IMR-90 (cell line): ENCODE data around the gene ALOXE3.

ENCODE experiments used
- CEBPB ChIP-seq: IDR thresholded peaks from 2 replicates; pipeline ENCODE4 v1.6.1; 2012; ENCODE audit warnings: low read depth, low read length, improper control_type of control experiment
- CHD1 ChIP-seq: IDR thresholded peaks from 2 replicates; pipeline ENCODE4 v1.6.1; 2012; ENCODE audit warnings: low read depth, low read length, improper control_type of control experiment
- CTCF ChIP-seq: conservative IDR thresholded peaks from 2 replicates; pipeline ENCODE4 v1.5.1; 2012; ENCODE audit warnings: mild to moderate bottlenecking, low read depth, low read length, improper control_type of control experiment
- MAFK ChIP-seq: IDR thresholded peaks from 2 replicates; pipeline ENCODE4 v1.6.1; 2012; ENCODE audit warnings: low read depth, low read length, improper control_type of control experiment
- MAZ ChIP-seq: IDR thresholded peaks from 2 replicates; pipeline ENCODE4 v1.6.1; 2012; ENCODE audit warnings: low read depth, mild to moderate bottlenecking, low read length, improper control_type of control experiment, moderate library complexity, borderline replicate concordance
- POLR2A ChIP-seq: IDR thresholded peaks from 2 replicates; pipeline ENCODE4 v1.6.1; 2012; ENCODE audit warnings: mild to moderate bottlenecking, low read depth, low read length
- RAD21 ChIP-seq: IDR thresholded peaks from 2 replicates; pipeline ENCODE4 v1.6.1; 2012; ENCODE audit warnings: low read length, improper control_type of control experiment
- RCOR1 ChIP-seq: IDR thresholded peaks from 2 replicates; pipeline ENCODE4 v1.6.1; 2012; ENCODE audit warnings: mild to moderate bottlenecking, low read length, improper control_type of control experiment; ENCODE audit not compliant: insufficient replicate concordance

DNA sequence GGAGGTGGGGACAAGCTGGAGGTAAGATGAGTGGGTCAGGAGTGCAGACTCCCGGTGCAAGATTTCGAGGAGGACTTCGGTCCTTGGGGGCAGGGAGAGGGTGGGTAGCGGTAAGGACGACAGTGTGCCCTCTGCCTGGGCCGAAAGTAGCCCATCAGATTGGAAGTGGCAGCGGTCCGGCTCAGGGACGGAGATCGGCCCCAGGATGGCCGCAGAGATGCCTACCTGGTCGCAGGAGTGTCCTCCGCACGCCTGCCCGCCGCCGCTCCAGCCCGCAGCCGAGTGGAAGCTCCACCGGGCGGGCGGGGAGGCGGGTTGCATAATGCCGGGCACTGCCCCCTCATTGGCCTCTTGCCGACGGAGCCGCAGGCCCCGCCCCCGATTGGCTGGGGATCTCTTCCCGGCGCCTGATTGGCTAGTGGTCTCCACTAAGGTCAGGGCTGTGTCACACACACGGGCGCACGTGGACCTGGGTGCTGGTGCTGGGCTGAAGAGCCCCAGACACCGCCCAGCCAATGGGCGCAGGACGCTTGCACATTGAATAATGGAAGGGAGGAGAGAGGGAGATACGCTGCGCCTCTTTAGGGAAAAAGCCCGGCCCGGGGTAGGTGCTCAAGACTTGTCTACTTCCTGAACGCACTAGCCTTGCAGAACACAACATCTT is 33.9 kb upstream of the ALOXE3 start, which contains the start of gene PER1:
- TF ChIP-seq CTCF (no peak), CHD1 (peak; percentile 90; the same call in 1 of the 2 replicates), POLR2A (peak; percentile 93), MAZ (peak; percentile 97), CEBPB (peak; percentile 97), MAFK (no peak), RCOR1 (no peak), RAD21 (no peak)
